ENCODE results near the gene SLC24A4. TPM values are rescaled to one million over a fixed set of nuclear protein-coding genes. Genes with fewer than 3 reads are reported as not detected.

The SLC24A4 gene, protein sequence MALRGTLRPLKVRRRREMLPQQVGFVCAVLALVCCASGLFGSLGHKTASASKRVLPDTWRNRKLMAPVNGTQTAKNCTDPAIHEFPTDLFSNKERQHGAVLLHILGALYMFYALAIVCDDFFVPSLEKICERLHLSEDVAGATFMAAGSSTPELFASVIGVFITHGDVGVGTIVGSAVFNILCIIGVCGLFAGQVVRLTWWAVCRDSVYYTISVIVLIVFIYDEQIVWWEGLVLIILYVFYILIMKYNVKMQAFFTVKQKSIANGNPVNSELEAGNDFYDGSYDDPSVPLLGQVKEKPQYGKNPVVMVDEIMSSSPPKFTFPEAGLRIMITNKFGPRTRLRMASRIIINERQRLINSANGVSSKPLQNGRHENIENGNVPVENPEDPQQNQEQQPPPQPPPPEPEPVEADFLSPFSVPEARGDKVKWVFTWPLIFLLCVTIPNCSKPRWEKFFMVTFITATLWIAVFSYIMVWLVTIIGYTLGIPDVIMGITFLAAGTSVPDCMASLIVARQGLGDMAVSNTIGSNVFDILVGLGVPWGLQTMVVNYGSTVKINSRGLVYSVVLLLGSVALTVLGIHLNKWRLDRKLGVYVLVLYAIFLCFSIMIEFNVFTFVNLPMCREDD
- 1.6 TPM for total RNA-seq

DNA sequence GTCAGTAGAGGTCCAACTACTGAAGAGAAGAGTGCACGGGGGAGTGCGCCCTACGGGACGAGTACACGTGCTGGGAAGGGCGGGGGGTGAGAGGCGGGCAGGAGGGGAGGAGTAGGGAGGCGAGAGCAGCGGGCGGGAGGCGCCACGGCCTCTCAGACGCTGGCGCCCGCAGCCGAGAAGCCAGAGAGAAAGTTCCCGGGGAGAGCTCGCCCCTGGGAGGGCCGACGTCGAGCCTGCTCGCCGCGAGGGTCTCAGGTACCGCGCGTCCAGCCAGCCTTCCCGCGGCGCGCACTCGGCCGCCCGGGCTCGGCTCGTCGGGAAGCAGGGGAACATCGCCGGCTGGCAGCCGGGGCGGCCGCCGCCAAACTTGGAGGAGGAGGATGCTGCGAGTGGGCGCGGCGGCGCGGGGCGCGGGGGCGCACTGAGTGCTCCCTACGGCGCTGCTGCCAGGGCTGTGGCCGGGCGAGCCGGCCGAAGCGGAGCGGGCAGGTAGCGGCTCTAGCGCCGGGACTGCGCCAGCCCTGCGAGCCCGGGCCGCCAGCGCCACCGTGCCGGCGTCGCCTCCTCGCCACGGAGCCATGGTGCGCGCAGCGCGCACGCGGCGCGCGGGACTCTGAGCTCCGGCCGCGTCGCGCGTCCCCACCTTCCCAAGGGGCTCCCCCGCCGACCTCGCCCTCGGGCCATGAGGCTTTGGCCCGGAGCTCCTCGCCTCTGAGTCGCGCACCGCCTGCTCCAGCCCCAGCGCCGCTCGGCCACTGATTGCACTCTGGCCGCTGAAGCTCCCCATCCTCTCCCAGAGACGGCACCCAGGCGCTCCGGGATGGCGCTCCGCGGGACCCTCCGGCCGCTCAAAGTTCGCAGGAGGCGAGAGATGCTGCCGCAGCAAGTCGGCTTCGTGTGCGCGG, at the start of gene SLC24A4:
SLC24A4 (plus strand) TSS at position 155 of the 905 bp plus-strand sequence; CDS start at position 821, 666 bp downstream.
- H3K4me1 ChIP-seq (ENCODE audit: control insufficient read depth in 3 of 3, insufficient read depth in 3 of 3, low read length in 3 of 3): peaks cover 4 to 5% (median 4%) of the 10 kb centered on the region in 3 donors
- H3K9me3 ChIP-seq (ENCODE audit: control insufficient read depth in 3 of 3, low read length in 3 of 3): no peaks in the 10 kb centered on the region
- peak within 1 kb of the TSS in 1 of 3 donors; percentile 45 for H3K9ac ChIP-seq (ENCODE audit: low read depth in 1 of 3, low read length in 3 of 3)
- peak within 1 kb of the TSS in 2 of 3 donors; percentile 32 to 49 for H3K4me3 ChIP-seq (ENCODE audit: low read length in 3 of 3)
- peaks cover 37 to 48% (median 41%) of the 10 kb centered on the region in 3 donors for H3K27me3 ChIP-seq (ENCODE audit: control insufficient read depth in 3 of 3, insufficient read depth in 3 of 3, low read length in 3 of 3)
- H3K36me3 ChIP-seq (ENCODE audit: control insufficient read depth in 3 of 3, insufficient read depth in 3 of 3, low read length in 3 of 3): no peaks in the 10 kb centered on the region
- H3K27ac ChIP-seq (ENCODE audit: low read depth, low read length): no peak within 1 kb of the TSS

DNA sequence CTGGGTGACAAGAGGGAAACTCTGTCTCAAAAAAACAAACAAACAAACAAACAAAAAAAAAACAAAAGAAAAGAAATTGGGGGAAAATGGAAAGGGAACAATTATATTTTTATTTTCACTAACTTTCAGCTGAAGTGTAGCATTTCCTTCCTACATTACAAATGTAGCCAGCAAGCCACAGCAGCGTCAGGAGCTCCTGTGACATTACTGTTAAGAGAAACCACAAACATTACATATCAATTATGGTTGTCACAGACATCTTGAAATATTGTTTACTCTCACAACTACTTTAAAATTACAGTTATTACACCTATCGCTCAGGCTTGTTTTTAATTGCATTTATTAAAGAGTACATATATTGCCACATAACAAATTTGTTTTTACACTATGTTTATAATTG, 49.8 kb upstream of the SLC24A4 start:
- H3K4me3 ChIP-seq (ENCODE audit: low read length in 3 of 3): no peak overlapping the region
- no peaks in the 10 kb centered on the region for H3K9me3 ChIP-seq (ENCODE audit: control insufficient read depth in 3 of 3, low read length in 3 of 3)
- H3K4me1 ChIP-seq (ENCODE audit: control insufficient read depth in 3 of 3, insufficient read depth in 3 of 3, low read length in 3 of 3): no peaks in the 10 kb centered on the region
- H3K36me3 ChIP-seq (ENCODE audit: control insufficient read depth in 3 of 3, insufficient read depth in 3 of 3, low read length in 3 of 3): no peaks in the 10 kb centered on the region
- H3K27ac ChIP-seq (ENCODE audit: low read depth, low read length): no peak overlapping the region
- peaks cover 4 to 15% (median 5%) of the 10 kb centered on the region in 3 donors for H3K27me3 ChIP-seq (ENCODE audit: control insufficient read depth in 3 of 3, insufficient read depth in 3 of 3, low read length in 3 of 3)
- no peak overlapping the region for H3K9ac ChIP-seq (ENCODE audit: low read depth in 1 of 3, low read length in 3 of 3)

DNA sequence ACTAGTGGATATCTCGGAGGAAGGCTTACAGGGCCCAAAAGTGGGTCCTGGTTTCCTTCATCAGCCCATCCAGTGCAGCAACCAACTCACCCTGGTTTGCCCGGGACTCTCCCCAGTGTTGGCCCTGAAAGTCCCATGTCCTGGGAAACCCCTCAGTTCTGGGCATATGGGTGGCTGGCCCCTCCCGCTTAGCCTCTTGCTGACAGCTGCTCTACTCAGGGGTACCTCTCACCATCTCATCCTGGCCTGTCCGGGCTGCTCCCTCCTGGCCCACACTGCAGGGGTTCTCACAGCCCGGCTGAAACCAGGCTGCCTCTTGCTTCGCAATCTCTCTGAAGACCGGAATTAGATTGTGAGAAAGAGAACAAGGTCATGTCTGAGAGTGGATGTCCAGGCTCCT, 48.9 kb upstream of the SLC24A4 start:
- Histone ChIP-seq H3K4me1 (ENCODE audit: control insufficient read depth in 3 of 3, insufficient read depth in 3 of 3, low read length in 3 of 3) (no peaks in the 10 kb centered on the region), H3K9ac (ENCODE audit: low read depth in 1 of 3, low read length in 3 of 3) (no peak overlapping the region), H3K27me3 (ENCODE audit: control insufficient read depth in 3 of 3, insufficient read depth in 3 of 3, low read length in 3 of 3) (peaks cover 4 to 15% (median 5%) of the 10 kb centered on the region in 3 donors), H3K36me3 (ENCODE audit: control insufficient read depth in 3 of 3, insufficient read depth in 3 of 3, low read length in 3 of 3) (no peaks in the 10 kb centered on the region), H3K27ac (ENCODE audit: low read depth, low read length) (no peak overlapping the region), H3K9me3 (ENCODE audit: control insufficient read depth in 3 of 3, low read length in 3 of 3) (no peaks in the 10 kb centered on the region), H3K4me3 (ENCODE audit: low read length in 3 of 3) (no peak overlapping the region)

DNA sequence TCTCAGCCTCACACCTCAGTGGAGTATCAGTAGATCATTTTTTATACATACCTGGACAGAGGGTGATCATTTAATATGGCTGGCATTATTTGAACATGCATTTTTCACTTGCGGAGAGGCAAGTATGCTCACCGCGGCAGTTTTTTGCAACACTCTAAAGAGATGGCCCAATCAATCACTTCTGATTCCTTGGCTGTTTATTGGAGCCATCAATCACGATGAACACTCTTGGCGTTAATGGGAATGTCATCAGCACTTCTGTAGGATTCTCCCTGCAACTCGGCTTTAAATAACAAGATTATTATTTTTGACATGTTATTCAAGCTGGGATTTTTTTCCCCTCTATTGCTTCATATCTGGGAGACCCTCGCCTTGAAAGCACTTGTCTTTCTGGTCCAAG, 46.9 kb upstream of the SLC24A4 start:
- Histone ChIP-seq H3K9ac (ENCODE audit: low read depth in 1 of 3, low read length in 3 of 3) (no peak overlapping the region), H3K9me3 (ENCODE audit: control insufficient read depth in 3 of 3, low read length in 3 of 3) (no peaks in the 10 kb centered on the region), H3K27me3 (ENCODE audit: control insufficient read depth in 3 of 3, insufficient read depth in 3 of 3, low read length in 3 of 3) (peaks cover 4 to 13% (median 5%) of the 10 kb centered on the region in 3 donors), H3K4me1 (ENCODE audit: control insufficient read depth in 3 of 3, insufficient read depth in 3 of 3, low read length in 3 of 3) (no peaks in the 10 kb centered on the region), H3K4me3 (ENCODE audit: low read length in 3 of 3) (no peak overlapping the region), H3K36me3 (ENCODE audit: control insufficient read depth in 3 of 3, insufficient read depth in 3 of 3, low read length in 3 of 3) (no peaks in the 10 kb centered on the region), H3K27ac (ENCODE audit: low read depth, low read length) (no peak overlapping the region)

DNA sequence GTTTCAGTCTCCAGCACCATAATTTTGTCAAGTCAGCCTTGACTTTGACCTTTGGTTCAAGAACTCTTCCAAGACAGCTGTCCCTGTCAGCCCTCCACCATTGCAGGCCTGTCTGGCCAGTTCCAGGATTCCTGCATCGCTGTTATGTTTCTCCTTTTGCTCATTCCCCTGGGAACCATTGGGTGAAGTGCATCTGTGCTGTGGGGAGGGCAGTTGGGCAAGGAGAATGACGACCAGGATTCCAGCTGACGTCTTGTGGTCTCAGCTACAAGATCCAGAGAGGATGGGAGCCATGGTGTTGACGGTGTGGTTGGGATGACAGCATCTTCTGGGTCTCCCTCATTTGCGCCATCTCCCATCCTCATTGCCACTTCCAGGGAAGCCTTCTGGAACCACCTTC, 45.9 kb upstream of the SLC24A4 start:
- Histone ChIP-seq H3K9ac (ENCODE audit: low read depth in 1 of 3, low read length in 3 of 3) (no peak overlapping the region), H3K27ac (ENCODE audit: low read depth, low read length) (no peak overlapping the region), H3K27me3 (ENCODE audit: control insufficient read depth in 3 of 3, insufficient read depth in 3 of 3, low read length in 3 of 3) (peaks cover 4 to 13% (median 5%) of the 10 kb centered on the region in 3 donors), H3K4me3 (ENCODE audit: low read length in 3 of 3) (no peak overlapping the region), H3K36me3 (ENCODE audit: control insufficient read depth in 3 of 3, insufficient read depth in 3 of 3, low read length in 3 of 3) (no peaks in the 10 kb centered on the region), H3K4me1 (ENCODE audit: control insufficient read depth in 3 of 3, insufficient read depth in 3 of 3, low read length in 3 of 3) (no peaks in the 10 kb centered on the region), H3K9me3 (ENCODE audit: control insufficient read depth in 3 of 3, low read length in 3 of 3) (no peaks in the 10 kb centered on the region)

DNA sequence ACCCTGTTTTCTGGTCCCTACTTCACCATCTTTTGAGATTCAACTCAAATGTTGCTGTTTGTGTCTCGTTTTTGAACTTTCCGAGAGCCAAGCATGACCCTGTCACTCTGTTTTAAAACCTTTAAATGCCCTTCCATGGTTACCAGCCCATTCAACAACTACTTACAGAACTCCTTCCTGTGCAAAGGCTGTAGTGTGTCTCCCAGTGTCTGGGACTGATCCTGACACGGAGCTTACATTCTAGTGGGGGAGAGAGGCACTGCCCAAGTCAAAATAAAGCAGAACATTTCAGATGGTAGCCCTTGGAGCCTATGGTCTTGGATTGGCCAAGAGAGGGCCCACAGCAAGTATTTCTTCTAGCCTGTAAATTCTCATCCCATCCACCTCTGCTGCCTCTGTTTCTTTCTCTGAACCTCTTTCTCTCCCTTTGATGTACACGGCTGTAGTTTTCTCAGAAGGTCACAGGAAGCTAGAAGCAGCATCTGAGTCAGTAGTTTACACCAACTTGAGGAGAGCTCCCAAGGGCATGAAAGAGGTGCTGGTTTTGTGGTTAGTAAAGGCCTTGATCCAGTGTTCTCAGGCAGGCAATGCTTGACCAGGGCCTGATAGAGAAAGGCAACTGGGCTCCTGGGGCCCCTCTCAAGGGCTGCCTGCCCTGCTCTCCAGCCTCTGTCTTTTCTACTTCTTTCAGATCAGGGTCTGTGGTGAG, 42.3 kb upstream of the SLC24A4 start:
- Histone ChIP-seq H3K9ac (ENCODE audit: low read depth in 1 of 3, low read length in 3 of 3) (no peak overlapping the region), H3K9me3 (ENCODE audit: control insufficient read depth in 3 of 3, low read length in 3 of 3) (no peaks in the 10 kb centered on the region), H3K27ac (ENCODE audit: low read depth, low read length) (no peak overlapping the region), H3K4me3 (ENCODE audit: low read length in 3 of 3) (no peak overlapping the region), H3K27me3 (ENCODE audit: control insufficient read depth in 3 of 3, insufficient read depth in 3 of 3, low read length in 3 of 3) (peaks cover under 1 to 4% (median 4%) of the 10 kb centered on the region in 3 donors), H3K36me3 (ENCODE audit: control insufficient read depth in 3 of 3, insufficient read depth in 3 of 3, low read length in 3 of 3) (no peaks in the 10 kb centered on the region), H3K4me1 (ENCODE audit: control insufficient read depth in 3 of 3, insufficient read depth in 3 of 3, low read length in 3 of 3) (no peaks in the 10 kb centered on the region)

DNA sequence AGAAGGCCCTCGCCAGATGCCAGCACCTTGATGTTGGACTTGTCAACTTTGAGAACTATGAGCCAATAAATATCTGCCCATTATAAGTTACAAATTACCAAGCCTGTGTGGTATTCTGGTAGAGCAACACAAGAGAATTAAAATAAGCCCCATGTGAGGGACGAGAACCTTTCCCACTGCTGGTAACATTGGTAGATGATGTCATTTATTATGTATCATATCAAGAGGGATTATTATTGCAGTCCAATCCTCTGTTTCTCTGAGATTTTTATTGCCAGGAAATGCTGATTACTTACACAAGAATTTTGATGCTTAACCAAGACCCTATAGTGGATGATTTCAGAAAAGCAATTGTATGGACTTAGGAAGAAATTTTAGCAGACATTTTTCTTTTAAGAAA, 40.3 kb upstream of the SLC24A4 start:
- Histone ChIP-seq H3K36me3 (ENCODE audit: control insufficient read depth in 3 of 3, insufficient read depth in 3 of 3, low read length in 3 of 3) (no peaks in the 10 kb centered on the region), H3K4me1 (ENCODE audit: control insufficient read depth in 3 of 3, insufficient read depth in 3 of 3, low read length in 3 of 3) (no peaks in the 10 kb centered on the region), H3K9ac (ENCODE audit: low read depth in 1 of 3, low read length in 3 of 3) (no peak overlapping the region), H3K27ac (ENCODE audit: low read depth, low read length) (no peak overlapping the region), H3K9me3 (ENCODE audit: control insufficient read depth in 3 of 3, low read length in 3 of 3) (no peaks in the 10 kb centered on the region), H3K4me3 (ENCODE audit: low read length in 3 of 3) (no peak overlapping the region), H3K27me3 (ENCODE audit: control insufficient read depth in 3 of 3, insufficient read depth in 3 of 3, low read length in 3 of 3) (no peaks in the 10 kb centered on the region)

DNA sequence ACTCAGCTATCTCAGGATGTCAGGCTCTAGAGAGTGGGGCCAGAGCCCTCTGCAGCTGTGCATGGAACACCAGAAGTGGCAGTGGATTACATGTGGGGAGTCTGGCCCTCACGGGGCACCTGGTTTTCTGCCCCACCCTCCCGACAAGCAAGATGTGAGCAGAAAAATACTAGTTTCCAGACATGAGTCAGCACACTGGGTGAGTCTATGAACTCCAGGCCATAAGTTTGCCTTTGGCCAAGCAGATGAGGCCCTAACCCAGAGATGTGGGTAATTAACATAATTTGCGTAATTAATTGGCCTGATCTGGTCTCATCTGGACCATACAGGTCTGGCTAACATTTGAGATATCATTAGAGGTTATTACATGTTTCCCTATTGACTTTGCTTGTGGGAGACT, 37.7 kb upstream of the SLC24A4 start:
- Histone ChIP-seq H3K4me1 (ENCODE audit: control insufficient read depth in 3 of 3, insufficient read depth in 3 of 3, low read length in 3 of 3) (no peaks in the 10 kb centered on the region), H3K9ac (ENCODE audit: low read depth in 1 of 3, low read length in 3 of 3) (no peak overlapping the region), H3K9me3 (ENCODE audit: control insufficient read depth in 3 of 3, low read length in 3 of 3) (no peaks in the 10 kb centered on the region), H3K4me3 (ENCODE audit: low read length in 3 of 3) (no peak overlapping the region), H3K36me3 (ENCODE audit: control insufficient read depth in 3 of 3, insufficient read depth in 3 of 3, low read length in 3 of 3) (no peaks in the 10 kb centered on the region), H3K27me3 (ENCODE audit: control insufficient read depth in 3 of 3, insufficient read depth in 3 of 3, low read length in 3 of 3) (peaks cover 0 to 9% (median 0%) of the 10 kb centered on the region in 3 donors), H3K27ac (ENCODE audit: low read depth, low read length) (no peak overlapping the region)

DNA sequence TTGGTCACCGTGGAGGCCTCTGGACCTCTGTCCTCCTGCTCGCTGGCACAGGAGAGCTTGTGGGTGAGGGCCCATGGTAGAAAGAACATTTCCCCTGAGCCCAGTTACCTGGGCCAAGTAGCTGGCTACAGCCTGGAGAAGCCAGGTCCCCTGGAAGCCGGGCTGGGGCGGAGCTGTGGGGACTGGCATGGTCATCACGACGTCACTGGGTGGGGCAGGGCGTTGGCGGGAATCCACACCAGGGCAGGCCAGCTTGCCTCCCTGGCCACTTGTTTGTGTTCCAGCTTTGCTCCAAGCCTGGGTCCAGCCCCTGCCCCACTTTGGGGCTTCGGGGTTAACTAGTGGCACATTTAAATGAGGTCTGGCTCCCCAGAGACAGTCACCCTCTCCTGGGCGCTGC, 35.0 kb upstream of the SLC24A4 start:
- Histone ChIP-seq H3K36me3 (ENCODE audit: control insufficient read depth in 3 of 3, insufficient read depth in 3 of 3, low read length in 3 of 3) (no peaks in the 10 kb centered on the region), H3K27ac (ENCODE audit: low read depth, low read length) (no peak overlapping the region), H3K4me3 (ENCODE audit: low read length in 3 of 3) (no peak overlapping the region), H3K27me3 (ENCODE audit: control insufficient read depth in 3 of 3, insufficient read depth in 3 of 3, low read length in 3 of 3) (peaks cover 0 to 12% (median 0%) of the 10 kb centered on the region in 3 donors), H3K4me1 (ENCODE audit: control insufficient read depth in 3 of 3, insufficient read depth in 3 of 3, low read length in 3 of 3) (no peaks in the 10 kb centered on the region), H3K9ac (ENCODE audit: low read depth in 1 of 3, low read length in 3 of 3) (no peak overlapping the region), H3K9me3 (ENCODE audit: control insufficient read depth in 3 of 3, low read length in 3 of 3) (peaks cover 0 to 3% (median 0%) of the 10 kb centered on the region in 3 donors)
